ENCODE results near the gene OLIG2. TPM values are rescaled to one million over a fixed set of nuclear protein-coding genes. Genes with fewer than 3 reads are reported as not detected.

The OLIG2 gene
- total RNA-seq, 3 donors from 2014 or later (not counting 1 experiment from before 2014, with no cell fraction given), result not detected

- H3K27me3 ChIP-seq (ENCODE audit: control insufficient read depth, insufficient read depth, low read length), result no peaks in the 10 kb centered on the region
- H3K36me3 Mint-ChIP-seq, result no peaks in the 10 kb centered on the region
- H3K4me1 ChIP-seq (ENCODE audit: control insufficient read depth, insufficient read depth, low read length), result peaks cover 15% of the 10 kb centered on the region
Observed at GRCh38 chr21:33053951-33054350, 28.2 kb downstream of the OLIG2 start.

GRCh38 chr21:33055991-33056390 lies 30.3 kb downstream of the OLIG2 start:
- Mint-ChIP-seq H3K27ac (no peak overlapping the region), H3K36me3 (no peaks in the 10 kb centered on the region), H3K27me3 (ENCODE audit: low read depth in 2 of 2) (peaks cover 15 to 44% of the 10 kb centered on the region in 2 donors), H3K9me3 (no peaks in the 10 kb centered on the region), H3K4me1 (peaks cover 25 to 28% of the 10 kb centered on the region in 2 donors), H3K4me3 (no peak overlapping the region)
- intact Hi-C loops (cut with micrococcal nuclease), result no loop called here
- Histone ChIP-seq H3K36me3 (ENCODE audit: control insufficient read depth, insufficient read depth, low read length) (no peaks in the 10 kb centered on the region), H3K4me1 (ENCODE audit: control insufficient read depth, insufficient read depth, low read length) (peaks cover 32% of the 10 kb centered on the region), H3K27ac (ENCODE audit: low read length) (no peak overlapping the region), H3K27me3 (ENCODE audit: control insufficient read depth, insufficient read depth, low read length) (no peaks in the 10 kb centered on the region), H3K9me3 (ENCODE audit: control insufficient read depth, insufficient read depth, low read length) (no peaks in the 10 kb centered on the region), H3K4me3 (ENCODE audit: low read length) (no peak overlapping the region)
- no peak for TF ChIP-seq CTCF (IDR thresholded peaks at IDR 0.05)
- ATAC-seq (no peak), DNase-seq (no peak)
- WGBS (ENCODE audit: insufficient coverage), result 89% methylated on average over 5 of the region's 5 CpGs

More at GRCh38 chr21:33053951-33054350, 28.2 kb downstream of the OLIG2 start:
- ATAC-seq (no peak), DNase-seq (no peak)
- intact Hi-C loops (cut with micrococcal nuclease), result no loop called here
- TF ChIP-seq CTCF (IDR thresholded peaks at IDR 0.05), result no peak
- Histone ChIP-seq H3K27ac (ENCODE audit: low read length) (no peak overlapping the region), H3K9me3 (ENCODE audit: control insufficient read depth, insufficient read depth, low read length) (no peaks in the 10 kb centered on the region), H3K4me3 (ENCODE audit: low read length) (no peak overlapping the region), H3K36me3 (ENCODE audit: control insufficient read depth, insufficient read depth, low read length) (no peaks in the 10 kb centered on the region)
- H3K27ac Mint-ChIP-seq, result no peak overlapping the region
- H3K4me1 Mint-ChIP-seq, result peaks cover 14 to 23% of the 10 kb centered on the region in 2 donors
- H3K27me3 Mint-ChIP-seq (ENCODE audit: low read depth in 2 of 2), result peaks cover 11 to 38% of the 10 kb centered on the region in 2 donors
- no peak overlapping the region for H3K4me3 Mint-ChIP-seq
- H3K9me3 Mint-ChIP-seq, result no peaks in the 10 kb centered on the region

- intact Hi-C loops (cut with micrococcal nuclease), result no loop called here
- H3K27me3 ChIP-seq (ENCODE audit: control insufficient read depth, insufficient read depth, low read length), result no peaks in the 10 kb centered on the region
Observed at GRCh38 chr21:33057385-33057940, 31.7 kb downstream of the OLIG2 start.

More at GRCh38 chr21:33057385-33057940, 31.7 kb downstream of the OLIG2 start:
- H3K4me1 ChIP-seq (ENCODE audit: control insufficient read depth, insufficient read depth, low read length), result peaks cover 32% of the 10 kb centered on the region
- no peak for TF ChIP-seq CTCF (IDR thresholded peaks at IDR 0.05)
- Mint-ChIP-seq H3K27ac (no peak overlapping the region), H3K4me3 (no peak overlapping the region), H3K27me3 (ENCODE audit: low read depth in 2 of 2) (peaks cover 24 to 44% of the 10 kb centered on the region in 2 donors), H3K4me1 (peaks cover 24 to 28% of the 10 kb centered on the region in 2 donors), H3K9me3 (no peaks in the 10 kb centered on the region), H3K36me3 (no peaks in the 10 kb centered on the region)
- H3K9me3 ChIP-seq (ENCODE audit: control insufficient read depth, insufficient read depth, low read length), result no peaks in the 10 kb centered on the region
- H3K4me3 ChIP-seq (ENCODE audit: low read length), result no peak overlapping the region
- no peaks in the 10 kb centered on the region for H3K36me3 ChIP-seq (ENCODE audit: control insufficient read depth, insufficient read depth, low read length)
- H3K27ac ChIP-seq (ENCODE audit: low read length), result no peak overlapping the region
- no peak for ATAC-seq
- WGBS (ENCODE audit: insufficient coverage), result 84% methylated on average over 11 of the region's 11 CpGs
- no peak for DNase-seq

All from natural killer cell (primary cell).